Testis (tissue), 3 donors: ENCODE data around the gene SELP. TPM values are rescaled to one million over a fixed set of nuclear protein-coding genes. Genes with fewer than 3 reads are reported as not detected.
A peak's percentile ranks its signal among the peaks of the same experiment; 100 is the strongest.

ENCODE experiments used
- DNase-seq: peaks from one replicate; pipeline ENCODE4 v3.0.0-alpha.2; 2019
- H3K27ac ChIP-seq, 2 donors: fragments of 200-600 bp; sonication (generic); one replicate each; pipeline ENCODE4 v1.5.1; 2019
- H3K27me3 ChIP-seq: fragments of 200-600 bp; sonication (generic); one replicate; pipeline ENCODE4 v1.5.1; 2019
- H3K36me3 ChIP-seq: fragments of 200-600 bp; sonication (generic); one replicate; pipeline ENCODE4 v1.5.1; 2017; ENCODE audit warnings: low read depth; ENCODE audit errors: missing control alignments
- H3K4me1 ChIP-seq: fragments of 200-600 bp; sonication (generic); one replicate; pipeline ENCODE4 v1.5.1; 2019
- H3K4me3 ChIP-seq, 2 donors: fragments of 200-600 bp; sonication (generic); one replicate each; pipeline ENCODE4 v1.5.1; 2017 to 2019
- H3K9me3 ChIP-seq: fragments of 200-600 bp; sonication (generic); one replicate; pipeline ENCODE4 v1.5.1; 2017
- CTCF ChIP-seq, 3 experiments: fragments of 450-650 bp in 2 of 3; fragments of 200-600 bp in 1 of 3; sonication (generic) in 1 of 3; IDR thresholded peaks; one replicate each; pipeline ENCODE4 v1.5.1; 2016 to 2019; ENCODE audit warnings: antibody characterized with exemption in 3 of 3, mild to moderate bottlenecking in 2 of 3, moderate library complexity in 1 of 3
- POLR2A ChIP-seq: fragments of 450-650 bp; IDR thresholded peaks from one replicate; pipeline ENCODE4 v1.6.1; 2017; ENCODE audit warnings: antibody characterized with exemption, mild to moderate bottlenecking, moderate library complexity
- WGBS, 2 donors: methylation state at CpG; one replicate each; pipeline ENCODE4 v1.1.5; 2018; 5-methylcytosine and 5-hydroxymethylcytosine counted together
- intact Hi-C: fragments of 100-400 bp; cut with DNase I; formaldehyde crosslinking; loops from one replicate; pipeline ENCODE4 v1.15.1; 2023; ENCODE audit warnings: low total_unique reads
- polyA plus RNA-seq: library from polyadenylated mRNA; stranded (reverse); fragments of 350-450 nt; fragmentation: Illumina TruSeq; extraction: RNeasy Lipid Tissue Mini Kit (QIAGEN cat#74804); gene quantifications from one replicate; pipeline ENCODE4 v1.2.3, GENCODE V29; 2014; ENCODE audit warnings: low read depth, low replicate concordance; ENCODE audit not compliant: insufficient read depth
- total RNA-seq, 2 donors: library from RNA; depleted of rRNA; stranded (reverse); fragments of >200 nt; gene quantifications; one replicate each; pipeline ENCODE4 v1.2.3, GENCODE V29; 2016

SELP gene
- total and polyA plus RNA-seq, 3 donors from 2014 or later = 1.7 to 6.4 (median 3.1) TPM

- TF ChIP-seq CTCF (IDR thresholded peaks at IDR 0.05) (no peak), POLR2A (no peak)
- 83 to 89% methylated on average over 5 of the region's 5 CpGs for WGBS, 2 donors
- intact Hi-C loops = no loop called here
Measured at GRCh38 chr1:169590932-169591331, 39.0 kb downstream of the SELP start.

GRCh38 chr1:169588785-169589485 lies 41.0 kb downstream of the SELP start:
- intact Hi-C loops = no loop called here
- DNase-seq = no peak
- no peaks in the 10 kb centered on the region for H3K36me3 ChIP-seq
- no peak overlapping the region for H3K4me3 ChIP-seq
- peaks cover 8% of the 10 kb centered on the region for H3K4me1 ChIP-seq
- H3K27ac ChIP-seq = no peak overlapping the region
- no peaks in the 10 kb centered on the region for H3K27me3 ChIP-seq
- TF ChIP-seq POLR2A (no peak), CTCF (IDR thresholded peaks at IDR 0.05) (no peak)
- 84 to 87% methylated on average over 4 of the region's 4 CpGs for WGBS, 2 donors
- H3K9me3 ChIP-seq = no peaks in the 10 kb centered on the region

More at GRCh38 chr1:169590932-169591331, 39.0 kb downstream of the SELP start:
- no peak for DNase-seq
- Histone ChIP-seq H3K4me1 (peaks cover 8% of the 10 kb centered on the region), H3K36me3 (no peaks in the 10 kb centered on the region), H3K4me3 (no peak overlapping the region), H3K27me3 (no peaks in the 10 kb centered on the region), H3K27ac (no peak overlapping the region), H3K9me3 (no peaks in the 10 kb centered on the region)

- Histone ChIP-seq H3K36me3 (no peaks in the 10 kb centered on the region), H3K4me1 (peaks cover 8% of the 10 kb centered on the region), H3K9me3 (no peaks in the 10 kb centered on the region), H3K4me3 (no peak overlapping the region), H3K27ac (no peak overlapping the region), H3K27me3 (no peaks in the 10 kb centered on the region)
- DNase-seq = no peak
- WGBS, 2 donors = 12 to 38% methylated on average over 1 of the region's 1 CpG
- intact Hi-C loops = no loop called here
- no peak for TF ChIP-seq POLR2A
- no peak for TF ChIP-seq CTCF (IDR thresholded peaks at IDR 0.05)
Measured at GRCh38 chr1:169588112-169588511, 41.8 kb downstream of the SELP start.

- DNase-seq = peak; percentile 81
- WGBS, 2 donors = 20% methylated on average over 10 to 15 of the region's 15 CpGs
- H3K27me3 ChIP-seq = no peaks in the 10 kb centered on the region
- TF ChIP-seq CTCF (IDR thresholded peaks at IDR 0.05) (peak in 1 of 3 experiments; percentile 10), POLR2A (no peak)
- peak within 1 kb of the TSS in 1 of 2 donors; percentile 23 for H3K4me3 ChIP-seq
- no peaks in the 10 kb centered on the region for H3K9me3 ChIP-seq
- no peaks in the 10 kb centered on the region for H3K36me3 ChIP-seq
- H3K27ac ChIP-seq = no peak within 1 kb of the TSS
- intact Hi-C loops = no loop called here
- H3K4me1 ChIP-seq = peaks cover 8% of the 10 kb centered on the region
Measured at GRCh38 chr1:169586395-169587255, 43.3 kb downstream of the SELP start, which contains the start of gene F5. Gene F5 (minus strand): TSS chr1:169586481. CDS start chr1:169586386, 95 bp downstream.
